Body of pancreas (tissue), 4 donors: ENCODE data around the gene LTBP1. TPM values are rescaled to one million over a fixed set of nuclear protein-coding genes. Genes with fewer than 3 reads are reported as not detected.

ENCODE experiments used
- ATAC-seq: fragments of 150-250 bp; one replicate; pipeline ENCODE4 v1.9.1; 2016
- DNase-seq, 4 donors: peaks; one replicate each; pipeline ENCODE4 v3.0.0-alpha.2; 2019
- H3K27ac ChIP-seq, 4 donors: fragments of 200-600 bp; sonication (generic); 1 replicate in 3 of 4; 2 replicates in 1 of 4; pipeline versions ENCODE4 v1.5.1 to v1.6.1; 2016 to 2019; ENCODE audit warnings: mild to moderate bottlenecking in 1 of 4, mixed read lengths in 1 of 4, moderate library complexity in 1 of 4
- H3K27me3 ChIP-seq, 2 donors: fragments of 200-600 bp; sonication (generic); one replicate each; pipeline ENCODE4 v1.6.0; 2016; ENCODE audit warnings: mild to moderate bottlenecking in 1 of 2
- H3K36me3 ChIP-seq, 2 donors: fragments of 200-600 bp; sonication (generic); replicated peaks in 1 of 2; 2 replicates each; pipeline ENCODE4 v1.5.1; 2016; ENCODE audit warnings: low read depth in 2 of 2; ENCODE audit not compliant: insufficient read depth in 1 of 2
- H3K4me1 ChIP-seq: fragments of 200-600 bp; sonication (generic); one replicate; pipeline ENCODE4 v1.6.0; 2016
- H3K4me3 ChIP-seq, 2 donors: fragments of 200-600 bp; sonication (generic); 1 replicate in 1 of 2; 2 replicates in 1 of 2; pipeline ENCODE4 v1.5.1; 2016 to 2019
- H3K9me3 ChIP-seq, 3 donors: fragments of 200-600 bp; sonication (generic); 1 replicate in 2 of 3; 2 replicates in 1 of 3; pipeline ENCODE4 v1.5.1; 2016
- CTCF ChIP-seq, 7 experiments: fragments of 450-650 bp in 4 of 7; fragments of 200-600 bp in 3 of 7; sonication (generic) in 3 of 7; IDR thresholded peaks; one replicate each; pipeline ENCODE4 v1.5.1; 2016 to 2019; ENCODE audit warnings: antibody characterized with exemption in 7 of 7
- POLR2A ChIP-seq, 3 donors: fragments of 450-650 bp; IDR thresholded peaks; one replicate each; pipeline ENCODE4 v1.6.1; 2016; ENCODE audit warnings: antibody characterized with exemption in 3 of 3, mild to moderate bottlenecking in 2 of 3
- WGBS, 2 donors: methylation state at CpG; one replicate each; pipeline ENCODE4 v1.1.5; 2017; 5-methylcytosine and 5-hydroxymethylcytosine counted together
- intact Hi-C: fragments of 100-400 bp; cut with DNase I; formaldehyde crosslinking; loops from one replicate; pipeline ENCODE4 v1.15.1; 2023
- total RNA-seq, 2 donors: library from RNA; depleted of rRNA; stranded (reverse); fragments of >200 nt; gene quantifications; one replicate each; pipeline ENCODE4 v1.1.0, GENCODE V29; 2016

The LTBP1 gene
- total RNA-seq, 2 donors from 2014 or later, result 8.8 to 10.2 TPM

- DNase-seq, result no peak
- Histone ChIP-seq H3K9me3 (no peaks in the 10 kb centered on the region), H3K4me3 (no peak overlapping the region), H3K36me3 (no peaks in the 10 kb centered on the region), H3K27me3 (no peaks in the 10 kb centered on the region), H3K27ac (no peak overlapping the region), H3K4me1 (no peaks in the 10 kb centered on the region)
- no peak for TF ChIP-seq CTCF (IDR thresholded peaks at IDR 0.05)
- intact Hi-C loops, result no loop called here
- no peak for ATAC-seq
- WGBS, 2 donors, result 86 to 88% methylated on average over 8 of the region's 8 CpGs
Measured at GRCh38 chr2:33354981-33355380, 408.2 kb downstream of the LTBP1 start.

- H3K27ac ChIP-seq, result no peak overlapping the region
- no peaks in the 10 kb centered on the region for H3K27me3 ChIP-seq
- intact Hi-C loops, result no loop called here
- 78 to 93% methylated on average over 6 of the region's 6 CpGs for WGBS, 2 donors
- no peak overlapping the region for H3K4me3 ChIP-seq
- ATAC-seq (no peak), DNase-seq (no peak)
- H3K4me1 ChIP-seq, result no peaks in the 10 kb centered on the region
- TF ChIP-seq POLR2A (IDR thresholded peaks at IDR 0.05) (no peak), CTCF (IDR thresholded peaks at IDR 0.05) (no peak)
- no peaks in the 10 kb centered on the region for H3K9me3 ChIP-seq
- no peaks in the 10 kb centered on the region for H3K36me3 ChIP-seq
Measured at GRCh38 chr2:33358878-33359277, 412.1 kb downstream of the LTBP1 start.

DNA sequence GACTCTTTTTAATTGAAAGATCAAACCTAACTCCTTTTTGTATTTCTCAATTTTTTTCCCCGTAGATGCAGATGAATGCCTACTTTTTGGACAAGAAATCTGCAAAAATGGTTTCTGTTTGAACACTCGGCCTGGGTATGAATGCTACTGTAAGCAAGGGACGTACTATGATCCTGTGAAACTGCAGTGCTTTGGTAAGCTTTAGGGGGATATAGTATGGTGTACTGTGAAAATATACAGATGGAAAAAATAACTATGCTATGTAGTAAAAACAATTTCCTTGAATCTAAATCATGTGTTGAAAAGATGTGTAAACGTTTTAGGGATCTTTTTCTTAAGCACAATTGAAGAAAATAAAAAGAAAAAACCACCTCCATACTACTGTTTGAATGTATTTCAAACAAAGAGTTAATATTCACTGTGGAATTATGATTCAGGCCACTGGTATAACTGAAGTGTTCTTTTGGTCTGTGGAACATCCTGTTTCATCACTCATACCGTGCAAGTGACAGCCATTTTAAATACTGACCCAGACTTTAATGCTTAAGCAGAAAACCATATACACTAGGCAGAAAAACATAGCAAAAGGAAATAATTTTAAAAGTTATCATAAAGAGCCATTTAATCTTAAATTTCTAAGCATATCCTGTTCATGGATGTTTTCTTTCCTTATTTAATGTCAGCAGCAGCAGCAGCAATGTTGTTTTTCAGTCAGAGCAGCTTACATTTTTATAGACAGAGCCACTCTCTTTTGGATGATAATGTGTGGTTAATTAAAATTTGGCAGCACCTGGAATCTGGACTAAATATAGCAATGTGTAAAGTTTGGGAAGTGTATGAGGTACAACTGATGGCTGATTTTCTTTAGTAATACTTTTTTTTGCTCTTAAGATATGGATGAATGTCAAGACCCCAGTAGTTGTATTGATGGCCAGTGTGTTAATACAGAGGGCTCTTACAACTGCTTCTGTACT is 416.9 kb downstream of the LTBP1 start:
- H3K9me3 ChIP-seq, result no peaks in the 10 kb centered on the region
- ATAC-seq (no peak), DNase-seq (no peak)
- H3K27me3 ChIP-seq, result no peaks in the 10 kb centered on the region
- 71 to 79% methylated on average over 5 of the region's 5 CpGs for WGBS, 2 donors
- no peak for TF ChIP-seq CTCF (IDR thresholded peaks at IDR 0.05)
- no peak for TF ChIP-seq POLR2A (IDR thresholded peaks at IDR 0.05)
- no peak overlapping the region for H3K27ac ChIP-seq
- peaks cover 17% of the 10 kb centered on the region for H3K4me1 ChIP-seq
- H3K36me3 ChIP-seq, result no peaks in the 10 kb centered on the region
- intact Hi-C loops, result no loop called here
- no peak overlapping the region for H3K4me3 ChIP-seq

DNA sequence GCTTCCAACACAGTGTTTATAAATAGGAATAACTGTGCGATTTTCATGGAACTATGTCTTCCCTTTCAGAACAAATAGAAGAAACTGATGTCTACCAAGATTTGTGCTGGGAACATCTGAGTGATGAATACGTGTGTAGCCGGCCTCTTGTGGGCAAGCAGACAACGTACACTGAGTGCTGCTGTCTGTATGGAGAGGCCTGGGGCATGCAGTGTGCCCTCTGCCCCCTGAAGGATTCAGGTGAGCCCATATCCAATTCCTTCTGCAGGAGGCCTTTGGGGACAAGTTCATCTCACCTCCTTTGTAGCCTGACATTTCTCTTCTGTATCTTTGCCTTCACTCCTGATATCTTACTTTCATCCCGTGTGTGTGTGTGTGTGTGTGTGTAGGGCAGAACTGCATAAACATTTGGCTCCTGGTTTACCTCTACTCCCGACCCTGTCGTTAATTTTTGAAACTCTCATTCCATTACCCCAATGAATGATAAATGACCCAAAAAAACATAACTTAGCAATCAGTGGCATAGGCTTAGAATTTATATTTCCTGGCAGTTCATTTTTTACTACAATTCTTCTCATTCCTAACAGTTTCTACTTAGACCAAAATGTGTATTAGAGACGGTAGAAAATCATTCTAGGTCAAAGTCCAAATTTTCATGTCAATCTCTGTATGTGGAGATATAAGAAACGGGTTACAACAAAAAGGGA is 418.7 kb downstream of the LTBP1 start:
- Histone ChIP-seq H3K9me3 (no peaks in the 10 kb centered on the region), H3K27ac (no peak overlapping the region), H3K4me1 (peaks cover 17% of the 10 kb centered on the region), H3K36me3 (no peaks in the 10 kb centered on the region), H3K27me3 (no peaks in the 10 kb centered on the region), H3K4me3 (no peak overlapping the region)
- TF ChIP-seq POLR2A (IDR thresholded peaks at IDR 0.05) (no peak), CTCF (IDR thresholded peaks at IDR 0.05) (no peak)
- ATAC-seq (no peak), DNase-seq (no peak)
- WGBS, 2 donors, result 50 to 55% methylated on average over 9 of the region's 9 CpGs
- intact Hi-C loops, result no loop called here
